Thymus (tissue), 11 donors: Measurements from ENCODE around the gene PRKCB. TPM values are rescaled to one million over a fixed set of nuclear protein-coding genes. Genes with fewer than 3 reads are reported as not detected.
A peak's percentile ranks its signal among the peaks of the same experiment; 100 is the strongest.
"Not testable (repeated sequence)": the region's sequence is repeated elsewhere in the genome, so short reads cannot be mapped to it uniquely, and the experiment has no call there.

Experiments
- DNase-seq, 9 donors: peaks; one replicate each; pipeline ENCODE4 v3.0.0-alpha.2; 2013; ENCODE audit warnings: low spot score in 9 of 9, low read depth in 6 of 9, missing footprints in 1 of 9
- H3K27ac ChIP-seq, 2 donors: one replicate each; pipeline ENCODE4 v1.5.1; 2013; ENCODE audit warnings: control low read depth in 1 of 2, low read depth in 1 of 2, low read length in 1 of 2, mild to moderate bottlenecking in 1 of 2, moderate library complexity in 1 of 2
- H3K27me3 ChIP-seq, 2 donors: one replicate each; pipeline ENCODE4 v1.5.1; 2013; ENCODE audit warnings: low read length in 1 of 2; ENCODE audit not compliant: control insufficient read depth in 2 of 2, insufficient read depth in 1 of 2
- H3K36me3 ChIP-seq, 2 donors: one replicate each; pipeline ENCODE4 v1.5.1; 2013; ENCODE audit warnings: low read length in 1 of 2, mild to moderate bottlenecking in 1 of 2, moderate library complexity in 1 of 2; ENCODE audit not compliant: control insufficient read depth in 2 of 2, insufficient read depth in 2 of 2
- H3K4me1 ChIP-seq, 2 donors: one replicate each; pipeline ENCODE4 v1.5.1; 2013; ENCODE audit warnings: low read length in 2 of 2; ENCODE audit not compliant: control insufficient read depth in 2 of 2, insufficient read depth in 2 of 2
- H3K4me3 ChIP-seq, 2 donors: one replicate each; pipeline ENCODE4 v1.5.1; 2013; ENCODE audit warnings: low read length in 2 of 2, control low read depth in 1 of 2, mild to moderate bottlenecking in 1 of 2
- H3K9me3 ChIP-seq, 2 donors: one replicate each; pipeline ENCODE4 v1.5.1; 2013; ENCODE audit warnings: low read length in 1 of 2, mild to moderate bottlenecking in 1 of 2; ENCODE audit not compliant: control insufficient read depth in 2 of 2, insufficient read depth in 1 of 2
- WGBS: extraction: QIAGEN DNeasy Blood & Tissue Kit; methylation state at CpG from one replicate; pipeline ENCODE4 v1.1.7; 2013; 5-methylcytosine and 5-hydroxymethylcytosine counted together
- polyA plus RNA-seq: library from polyadenylated mRNA; stranded (reverse); fragments of 200-250 nt; gene quantifications from one replicate; pipeline ENCODE4 v1.2.3, GENCODE V29; 2013
- total RNA-seq: library from RNA; stranded (reverse); fragments of 120-200 nt; gene quantifications from one replicate; pipeline ENCODE4 v1.2.4, GENCODE V29; 2013
- donor health status: healthy.

The PRKCB gene
- total and polyA plus RNA-seq, 2 donors: 21.9 to 57.4 TPM

- WGBS: 32% methylated on average over 5 of the region's 5 CpGs
- Histone ChIP-seq H3K9me3 (no peaks in the 10 kb centered on the region), H3K27ac (no peak overlapping the region), H3K4me3 (no peak overlapping the region), H3K4me1 (peaks cover 3 to 7% of the 10 kb centered on the region in 2 donors), H3K27me3 (no peaks in the 10 kb centered on the region), H3K36me3 (peaks cover 17 to 25% of the 10 kb centered on the region in 2 donors)
- DNase-seq: peak in 8 of 9 donors; percentile 8 to 61 (median 15)
Measured at GRCh38 chr16:24151482-24151939, 315.7 kb downstream of the PRKCB start.

GRCh38 chr16:24152048-24152447 is 316.3 kb downstream of the PRKCB start:
- not testable (repeated sequence) for H3K27ac ChIP-seq, H3K4me1 ChIP-seq, H3K9me3 ChIP-seq, H3K27me3 ChIP-seq, DNase-seq, H3K4me3 ChIP-seq
- 89% methylated on average over 10 of the region's 10 CpGs for WGBS
- H3K36me3 ChIP-seq: peaks cover 17 to 26% of the 10 kb centered on the region in 2 donors

- H3K4me3 ChIP-seq: no peak overlapping the region
- no peaks in the 10 kb centered on the region for H3K9me3 ChIP-seq
- no peaks in the 10 kb centered on the region for H3K27me3 ChIP-seq
- WGBS: 98% methylated on average over 1 of the region's 1 CpG
- peaks cover 19 to 30% of the 10 kb centered on the region in 2 donors for H3K36me3 ChIP-seq
- no peak overlapping the region for H3K27ac ChIP-seq
- DNase-seq: no peak
- peaks cover 3 to 7% of the 10 kb centered on the region in 2 donors for H3K4me1 ChIP-seq
Measured at GRCh38 chr16:24152826-24153225, 317.0 kb downstream of the PRKCB start.

GRCh38 chr16:24156777-24157176 is 321.0 kb downstream of the PRKCB start:
- H3K36me3 ChIP-seq: peaks cover 22 to 38% of the 10 kb centered on the region in 2 donors
- H3K4me1 ChIP-seq: peaks cover 0 to 2% of the 10 kb centered on the region in 2 donors
- no peaks in the 10 kb centered on the region for H3K27me3 ChIP-seq
- DNase-seq: no peak
- 95% methylated on average over 1 of the region's 1 CpG for WGBS
- H3K4me3 ChIP-seq: no peak overlapping the region
- H3K9me3 ChIP-seq: no peaks in the 10 kb centered on the region
- H3K27ac ChIP-seq: no peak overlapping the region

- no peaks in the 10 kb centered on the region for H3K9me3 ChIP-seq
- H3K36me3 ChIP-seq: peaks cover 7 to 17% of the 10 kb centered on the region in 2 donors
- no peak overlapping the region for H3K27ac ChIP-seq
- no peak overlapping the region for H3K4me3 ChIP-seq
- H3K4me1 ChIP-seq: no peaks in the 10 kb centered on the region
- H3K27me3 ChIP-seq: no peaks in the 10 kb centered on the region
- no peak for DNase-seq
- 89% methylated on average over 3 of the region's 3 CpGs for WGBS
Measured at GRCh38 chr16:24163935-24164334, 328.2 kb downstream of the PRKCB start.

- no peak overlapping the region for H3K27ac ChIP-seq
- no peaks in the 10 kb centered on the region for H3K27me3 ChIP-seq
- H3K4me3 ChIP-seq: no peak overlapping the region
- no peaks in the 10 kb centered on the region for H3K4me1 ChIP-seq
- 98% methylated on average over 8 of the region's 8 CpGs for WGBS
- no peak for DNase-seq
- peaks cover 7 to 15% of the 10 kb centered on the region in 2 donors for H3K36me3 ChIP-seq
- no peaks in the 10 kb centered on the region for H3K9me3 ChIP-seq
Measured at GRCh38 chr16:24164416-24164815, 328.6 kb downstream of the PRKCB start.

- H3K27me3 ChIP-seq: no peaks in the 10 kb centered on the region
- WGBS: 98% methylated on average over 3 of the region's 3 CpGs
- peaks cover 7 to 15% of the 10 kb centered on the region in 2 donors for H3K36me3 ChIP-seq
- H3K27ac ChIP-seq: no peak overlapping the region
- DNase-seq: no peak
- no peaks in the 10 kb centered on the region for H3K9me3 ChIP-seq
- no peaks in the 10 kb centered on the region for H3K4me1 ChIP-seq
- H3K4me3 ChIP-seq: no peak overlapping the region
Measured at GRCh38 chr16:24165273-24165672, 329.5 kb downstream of the PRKCB start.

- H3K27ac ChIP-seq: no peak overlapping the region
- peaks cover 7 to 16% of the 10 kb centered on the region in 2 donors for H3K36me3 ChIP-seq
- no peak overlapping the region for H3K4me3 ChIP-seq
- H3K9me3 ChIP-seq: no peaks in the 10 kb centered on the region
- no peak for DNase-seq
- no peaks in the 10 kb centered on the region for H3K27me3 ChIP-seq
- WGBS: 90% methylated on average over 9 of the region's 9 CpGs
- no peaks in the 10 kb centered on the region for H3K4me1 ChIP-seq
Measured at GRCh38 chr16:24166661-24167528, 331.1 kb downstream of the PRKCB start.

- Histone ChIP-seq H3K9me3 (no peaks in the 10 kb centered on the region), H3K27ac (no peak overlapping the region), H3K36me3 (peaks cover 20 to 22% of the 10 kb centered on the region in 2 donors), H3K4me3 (no peak overlapping the region), H3K27me3 (no peaks in the 10 kb centered on the region), H3K4me1 (no peaks in the 10 kb centered on the region)
- WGBS: 96% methylated on average over 3 of the region's 3 CpGs
- DNase-seq: no peak
Measured at GRCh38 chr16:24168856-24169255, 333.1 kb downstream of the PRKCB start.
